IMR-90 (cell line): ENCODE results near the gene LIN28A. TPM values are rescaled to one million over a fixed set of nuclear protein-coding genes. Genes with fewer than 3 reads are reported as not detected.

Experiments
- ATAC-seq: fragments of 200-7000 bp; cut with Tn5 transposase; 2 replicates; pipeline ENCODE4 v1.9.1; 2020; ENCODE audit warnings: low read depth, mild to moderate bottlenecking, moderate library complexity
- BruUV-seq: library from RNA; stranded (reverse); fragments of 400-500 nt; replicated peaks from 2 replicates; lab custom pipeline; 2021; lab: Mats Ljungman, UMichigan
- CTCF ChIA-PET: fragments of 300-600 bp; formaldehyde crosslinking; extraction: SDS; loops from one replicate; lab custom pipeline; 2021; ENCODE audit warnings: antibody characterized with exemption; lab: Yijun Ruan, JAX
- POLR2A ChIA-PET: fragments of 300-600 bp; sonication (Branson Sonifier 250); formaldehyde crosslinking; loops from one replicate; lab custom pipeline; 2022; ENCODE audit warnings: antibody characterized with exemption; ENCODE audit not compliant: unreplicated experiment; lab: Charles Lee
- DNase-seq: peaks from one replicate; pipeline ENCODE4 v3.0.0; 2013
- H2AFZ ChIP-seq: replicated peaks from 2 replicates; pipeline ENCODE3; 2013; ENCODE audit warnings: low read length, mild to moderate bottlenecking; ENCODE audit not compliant: poor library complexity
- H2AK5ac ChIP-seq: 2 replicates; pipeline ENCODE4 v1.6.1; 2013; ENCODE audit warnings: low read depth, low read length, inconsistent platforms
- H2AK9ac ChIP-seq: replicated peaks from 2 replicates; pipeline ENCODE3; 2013; ENCODE audit warnings: mild to moderate bottlenecking, low read depth, low read length, moderate library complexity; ENCODE audit not compliant: poor library complexity
- H2BK120ac ChIP-seq: 2 replicates; pipeline ENCODE4 v1.6.1; 2013; ENCODE audit warnings: low read depth, low read length, inconsistent platforms
- H2BK15ac ChIP-seq: 3 replicates; pipeline ENCODE4 v1.6.1; 2013; ENCODE audit warnings: low read depth, low read length, inconsistent platforms
- H2BK20ac ChIP-seq: 2 replicates; pipeline ENCODE4 v1.6.1; 2013; ENCODE audit warnings: low read depth, mild to moderate bottlenecking, inconsistent platforms, low read length, moderate library complexity
- H2BK5ac ChIP-seq: 2 replicates; pipeline ENCODE4 v1.6.1; 2013; ENCODE audit warnings: mild to moderate bottlenecking, low read depth, low read length, inconsistent platforms; ENCODE audit not compliant: poor library complexity, severe bottlenecking
- H3K14ac ChIP-seq: replicated peaks from 2 replicates; pipeline ENCODE4 v1.6.1; 2013; ENCODE audit warnings: low read depth, low read length, inconsistent platforms
- H3K18ac ChIP-seq: 2 replicates; pipeline ENCODE4 v1.6.1; 2013; ENCODE audit warnings: low read depth, low read length, control low read depth
- H3K23ac ChIP-seq: 2 replicates; pipeline ENCODE4 v1.6.1; 2013; ENCODE audit warnings: low read depth, low read length, inconsistent platforms
- H3K27ac ChIP-seq: 2 replicates; pipeline ENCODE4 v1.5.1; 2013; ENCODE audit warnings: mild to moderate bottlenecking, control low read depth, low read length; ENCODE audit not compliant: insufficient read depth
- H3K27me3 ChIP-seq: 2 replicates; pipeline ENCODE4 v1.6.1; 2013; ENCODE audit warnings: low read length; ENCODE audit not compliant: control insufficient read depth, insufficient read depth
- H3K36me3 ChIP-seq: 2 replicates; pipeline ENCODE4 v1.6.1; 2013; ENCODE audit warnings: low read length, mixed read lengths; ENCODE audit not compliant: control insufficient read depth, insufficient read depth
- H3K4ac ChIP-seq: 2 replicates; pipeline ENCODE4 v1.6.1; 2013; ENCODE audit warnings: low read depth, low read length, inconsistent platforms
- H3K4me1 ChIP-seq: 2 replicates; pipeline ENCODE4 v1.6.1; 2013; ENCODE audit warnings: low read length, mixed read lengths; ENCODE audit not compliant: control insufficient read depth, insufficient read depth
- H3K4me2 ChIP-seq: 2 replicates; pipeline ENCODE4 v1.6.1; 2013; ENCODE audit warnings: low read depth, mild to moderate bottlenecking, control low read depth, low read length, moderate library complexity
- H3K4me3 ChIP-seq: 2 replicates; pipeline ENCODE4 v1.5.1; 2013; ENCODE audit warnings: low read depth, mild to moderate bottlenecking, control low read depth, low read length, moderate library complexity; ENCODE audit not compliant: insufficient read depth
- H3K56ac ChIP-seq: 2 replicates; pipeline ENCODE4 v1.6.1; 2013; ENCODE audit warnings: low read length, inconsistent platforms; ENCODE audit not compliant: insufficient read depth; ENCODE audit errors: extremely low read depth
- H3K79me1 ChIP-seq, 2 experiments: 2 replicates each; pipeline ENCODE4 v1.6.1; 2013; ENCODE audit warnings: low read length in 2 of 2, inconsistent platforms in 1 of 2, low read depth in 1 of 2
- H3K9ac ChIP-seq: 2 replicates; pipeline ENCODE4 v1.6.1; 2013; ENCODE audit warnings: low read depth, low read length, control low read depth
- H3K9me1 ChIP-seq: 2 replicates; pipeline ENCODE4 v1.6.1; 2013; ENCODE audit warnings: low read length, inconsistent platforms; ENCODE audit not compliant: insufficient read depth
- H3K9me3 ChIP-seq: 2 replicates; pipeline ENCODE4 v1.6.1; 2013; ENCODE audit warnings: low read length; ENCODE audit not compliant: control insufficient read depth, insufficient read depth
- H4K20me1 ChIP-seq: 2 replicates; pipeline ENCODE4 v1.6.1; 2013; ENCODE audit warnings: low read length, inconsistent platforms; ENCODE audit not compliant: insufficient read depth
- H4K5ac ChIP-seq: 2 replicates; pipeline ENCODE4 v1.6.1; 2013; ENCODE audit warnings: mild to moderate bottlenecking, low read depth, low read length, control low read depth
- H4K8ac ChIP-seq, 2 experiments: 2 replicates each; pipeline ENCODE4 v1.6.1; 2013; ENCODE audit warnings: low read depth in 2 of 2, low read length in 2 of 2, control low read depth in 1 of 2, inconsistent platforms in 1 of 2
- H4K91ac ChIP-seq: 2 replicates; pipeline ENCODE4 v1.6.1; 2013; ENCODE audit warnings: low read depth, low read length, inconsistent platforms; ENCODE audit not compliant: insufficient read depth
- MAZ ChIP-seq: IDR thresholded peaks from 2 replicates; pipeline ENCODE4 v1.6.1; 2012; ENCODE audit warnings: low read depth, mild to moderate bottlenecking, low read length, improper control_type of control experiment, moderate library complexity, borderline replicate concordance
- RAD21 ChIP-seq: IDR thresholded peaks from 2 replicates; pipeline ENCODE4 v1.6.1; 2012; ENCODE audit warnings: low read length, improper control_type of control experiment
- WGBS, 2 experiments: methylation state at CpG; one replicate each; pipeline versions ENCODE4 v1.1.5 to v1.1.7; 2013; ENCODE audit warnings: missing lambda C conversion rate in 2 of 2; ENCODE audit not compliant: insufficient read length in 1 of 2; ENCODE audit errors: extremely low coverage in 2 of 2; 5-methylcytosine and 5-hydroxymethylcytosine counted together
- dilution Hi-C: fragments of 300-500 bp; cut with HindIII; formaldehyde crosslinking; loops from one replicate; pipeline ENCODE4 v1.14.3; 2018; ENCODE audit warnings: low sequenced_read_pairs; ENCODE audit not compliant: unreplicated experiment
- in situ Hi-C: fragments of 300-500 bp; cut with MboI; formaldehyde crosslinking; loops from 3 replicates; pipeline ENCODE4 v1.14.3; 2019; ENCODE audit warnings: low sequenced_read_pairs, inconsistent platforms, mixed read lengths
- intact Hi-C: fragments of 100-400 bp; cut with micrococcal nuclease; formaldehyde crosslinking; loops from 2 replicates; pipeline ENCODE4 v1.10.0; 2022
- polyA plus RNA-seq, 3 experiments: library from polyadenylated mRNA; depleted of rRNA; stranded (reverse); fragments of >200 nt; gene quantifications; 2 replicates each; pipeline ENCODE4 v1.2.3, GENCODE V29; 2012; ENCODE audit warnings: low replicate concordance in 1 of 3
- total RNA-seq: library from RNA; depleted of rRNA; stranded (reverse); fragments of >200 nt; gene quantifications from 2 replicates; pipeline ENCODE4 v1.2.3, GENCODE V29; 2012

Gene LIN28A
- total and polyA plus RNA-seq, 2 of the 4 experiments (the other 2 are of a cell fraction): not detected

GRCh38 chr1:26419494-26419893, 8.9 kb downstream of the LIN28A start:
- no peak overlapping the region for H2AK9ac ChIP-seq
- TF ChIP-seq MAZ (no peak), RAD21 (no peak)
- no peaks in the 10 kb centered on the region for H3K9me3 ChIP-seq
- H3K4me1 ChIP-seq: no peaks in the 10 kb centered on the region
- H3K4me3 ChIP-seq: no peak overlapping the region
- H3K36me3 ChIP-seq: no peaks in the 10 kb centered on the region
- no peak for ATAC-seq
- H2BK5ac ChIP-seq: no peak overlapping the region
- no peak overlapping the region for H4K91ac ChIP-seq
- H3K4ac ChIP-seq: no peak overlapping the region
- no peak overlapping the region for H4K5ac ChIP-seq
- no peak overlapping the region for H2BK20ac ChIP-seq
- H4K8ac ChIP-seq: no peak overlapping the region
- H2BK120ac ChIP-seq: no peak overlapping the region
- no peak overlapping the region for H3K18ac ChIP-seq
- H3K9me1 ChIP-seq: no peaks in the 10 kb centered on the region
- H3K4me2 ChIP-seq: no peak overlapping the region
- WGBS, 2 experiments: no CpG with 5 or more reads among the region's 2 CpGs
- intact Hi-C loops (no loop called here), in situ Hi-C loops (no loop called here), dilution Hi-C loops (no loop called here)
- H3K23ac ChIP-seq: no peak overlapping the region
- no peak overlapping the region for H3K14ac ChIP-seq
- H3K27ac ChIP-seq: no peak overlapping the region
- no peak overlapping the region for H2AK5ac ChIP-seq
- H2BK15ac ChIP-seq: no peak overlapping the region
- H2AFZ ChIP-seq: no peak overlapping the region
- H4K20me1 ChIP-seq: no peaks in the 10 kb centered on the region
- no peak overlapping the region for H3K9ac ChIP-seq
- peaks cover 48% of the 10 kb centered on the region for H3K27me3 ChIP-seq
- H3K56ac ChIP-seq: no peak overlapping the region
- H3K79me1 ChIP-seq: no peaks in the 10 kb centered on the region
- POLR2A ChIA-PET: no interaction called here
- DNase-seq: no peak
- BruUV-seq: no TSS peak
- CTCF ChIA-PET: interaction anchor here (0.6 kb wide), 1 partner anchor 307 kb away, joined by 3 read pairs; no protein-coding TSS in a partner anchor
